Cerebellar nuclear complex (tissue), 1 donor: Measurements from ENCODE around the gene ADAMTSL3.

Source experiments
- DNase-seq, 2 experiments: peaks; one replicate each; lab custom pipeline; 2025; lab: John Stamatoyannopoulos, UW

ADAMTSL3 gene

GRCh38 chr15:83871808-83872559, 218.1 kb downstream of the ADAMTSL3 start:
- DNase-seq, result no peak

- no peak for DNase-seq
These were observed 220.0 kb downstream of the ADAMTSL3 start for GRCh38 chr15:83873966-83874365.

GRCh38 chr15:83880529-83880928, 226.6 kb downstream of the ADAMTSL3 start:
- DNase-seq, result no peak

GRCh38 chr15:83881156-83881555, 227.2 kb downstream of the ADAMTSL3 start:
- DNase-seq, result no peak

GRCh38 chr15:83886321-83886720, 232.4 kb downstream of the ADAMTSL3 start:
- DNase-seq, result no peak

- DNase-seq, result no peak
These were observed 233.5 kb downstream of the ADAMTSL3 start for GRCh38 chr15:83887404-83887803.

- no peak for DNase-seq
These were observed 234.0 kb downstream of the ADAMTSL3 start for GRCh38 chr15:83887961-83888360.

- no peak for DNase-seq
These were observed 236.1 kb downstream of the ADAMTSL3 start for GRCh38 chr15:83889995-83890394.

- no peak for DNase-seq
These were observed 236.7 kb downstream of the ADAMTSL3 start for GRCh38 chr15:83890587-83890986.

GRCh38 chr15:83892498-83892897, 238.6 kb downstream of the ADAMTSL3 start:
- DNase-seq, result no peak

- no peak for DNase-seq
These were observed 239.4 kb downstream of the ADAMTSL3 start for GRCh38 chr15:83893308-83893707.

- no peak for DNase-seq
These were observed 243.1 kb downstream of the ADAMTSL3 start for GRCh38 chr15:83897037-83897436.

- no peak for DNase-seq
These were observed 244.4 kb downstream of the ADAMTSL3 start for GRCh38 chr15:83898361-83898760.

- no peak for DNase-seq
These were observed 245.7 kb downstream of the ADAMTSL3 start for GRCh38 chr15:83899670-83900069.

GRCh38 chr15:83904107-83905040, 250.5 kb downstream of the ADAMTSL3 start:
- no peak for DNase-seq

- no peak for DNase-seq
These were observed 251.8 kb downstream of the ADAMTSL3 start for GRCh38 chr15:83905556-83906273.

- no peak for DNase-seq
These were observed 257.4 kb downstream of the ADAMTSL3 start for GRCh38 chr15:83911345-83911744.

- no peak for DNase-seq
These were observed 258.4 kb downstream of the ADAMTSL3 start for GRCh38 chr15:83912343-83912742.

GRCh38 chr15:83913034-83913632, 259.2 kb downstream of the ADAMTSL3 start:
- no peak for DNase-seq

GRCh38 chr15:83914906-83915305, 261.0 kb downstream of the ADAMTSL3 start:
- no peak for DNase-seq

GRCh38 chr15:83917432-83917831, 263.5 kb downstream of the ADAMTSL3 start:
- no peak for DNase-seq

- DNase-seq, result no peak
These were observed 264.1 kb downstream of the ADAMTSL3 start for GRCh38 chr15:83918011-83918410.
